RWPE1 (cell line): ENCODE measurements around the gene TBC1D4.

Experiments
- CTCF ChIA-PET: fragments of 350-600 bp; sonication (Branson Sonifier 250); formaldehyde crosslinking; extraction: SDS; loops from one replicate; lab custom pipeline; 2021; lab: Yijun Ruan, JAX
- POLR2A ChIA-PET: fragments of 400-600 bp; formaldehyde crosslinking; extraction: SDS; loops from one replicate; lab custom pipeline; 2020; ENCODE audit warnings: antibody characterized with exemption; ENCODE audit not compliant: low non-redundant PET; lab: Yijun Ruan, JAX
- DNase-seq: peaks from one replicate; pipeline ENCODE4 v3.0.0; 2012; ENCODE audit warnings: low spot score
- H3K27ac ChIP-seq: fragments of 450-650 bp; 2 replicates; pipeline ENCODE4 v1.5.1; 2017
- CTCF ChIP-seq: fragments of 450-650 bp; conservative IDR thresholded peaks from 2 replicates; pipeline ENCODE4 v1.5.1; 2017; ENCODE audit warnings: low read depth, mild to moderate bottlenecking

TBC1D4 gene

DNA sequence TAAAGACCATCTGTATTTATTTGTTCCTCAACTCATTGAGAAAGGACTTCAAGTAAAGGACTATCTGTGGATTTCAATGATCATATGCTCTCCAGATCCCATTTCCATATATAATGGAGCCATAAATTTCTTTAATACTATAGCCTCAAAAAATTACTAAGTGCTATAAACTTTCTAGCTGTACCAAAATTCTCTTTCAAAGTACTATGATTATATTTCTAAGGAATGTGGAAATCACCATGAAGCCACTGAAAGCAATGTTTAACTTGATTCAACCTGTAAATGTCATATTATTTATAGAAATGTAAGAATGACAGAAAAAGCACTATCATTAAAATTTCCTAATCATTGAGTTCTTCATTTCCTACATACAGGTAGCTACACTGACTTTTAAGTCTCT lies 20.7 kb downstream of the TBC1D4 start:
- ChIA-PET POLR2A (no interaction called here), CTCF (interaction anchor here (0.6 kb wide), 1 partner anchor 46 kb away, joined by 6 read pairs; no protein-coding TSS in a partner anchor)
- no peak overlapping the region for H3K27ac ChIP-seq
- TF ChIP-seq CTCF = no peak
- DNase-seq = no peak

- DNase-seq = no peak
- ChIA-PET CTCF (interaction anchor here (0.6 kb wide), 1 partner anchor 45 kb away, joined by 6 read pairs; no protein-coding TSS in a partner anchor), POLR2A (no interaction called here)
- no peak for TF ChIP-seq CTCF
- H3K27ac ChIP-seq = peak overlapping the region; percentile 54; the same call in 1 of the 2 replicates
Measured at GRCh38 chr13:75460644-75461043, 21.3 kb downstream of the TBC1D4 start.

- CTCF ChIA-PET = interaction anchor here (0.8 kb wide), 1 partner anchor 1849 kb away, joined by 3 read pairs; no protein-coding TSS in a partner anchor
- peak overlapping the region; percentile 82 for H3K27ac ChIP-seq
- TF ChIP-seq CTCF = no peak
- DNase-seq = no peak
- POLR2A ChIA-PET = no interaction called here
Measured at GRCh38 chr13:75458696-75459422, 23.1 kb downstream of the TBC1D4 start.

DNA sequence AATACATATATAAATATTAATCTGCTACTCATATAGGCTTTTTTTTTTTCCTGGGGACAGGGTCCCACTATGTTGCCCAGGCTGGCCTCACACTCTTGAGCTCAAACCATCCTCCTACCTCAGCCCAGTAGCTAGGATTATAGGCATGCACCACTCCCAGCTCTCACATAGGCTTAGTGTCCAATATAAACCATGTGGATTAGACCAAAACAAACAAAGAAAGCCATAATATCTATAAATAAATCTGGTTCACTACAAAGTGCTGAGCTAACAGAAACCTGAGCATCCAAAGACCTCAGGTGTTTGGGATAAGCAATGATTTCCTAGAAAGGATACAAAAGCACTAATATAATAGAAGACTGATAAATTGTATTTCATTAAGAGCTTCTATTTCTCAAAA lies 26.0 kb downstream of the TBC1D4 start:
- ChIA-PET POLR2A (no interaction called here), CTCF (interaction anchor here (0.5 to 1.2 kb wide), 3 partner anchors 13 to 98 kb away, joined by 3 to 4 read pairs (median 3); no protein-coding TSS in a partner anchor)
- no peak overlapping the region for H3K27ac ChIP-seq
- TF ChIP-seq CTCF = no peak
- no peak for DNase-seq

- H3K27ac ChIP-seq = peak overlapping the region; percentile 90; the same call in 1 of the 2 replicates
- POLR2A ChIA-PET = no interaction called here
- TF ChIP-seq CTCF = no peak
- CTCF ChIA-PET = interaction anchor here (0.6 to 0.7 kb wide), 2 partner anchors 81 to 100 kb away, joined by 3 to 5 read pairs; no protein-coding TSS in a partner anchor
- DNase-seq = peak; percentile 60
Measured at GRCh38 chr13:75454497-75454896, 27.5 kb downstream of the TBC1D4 start.

DNA sequence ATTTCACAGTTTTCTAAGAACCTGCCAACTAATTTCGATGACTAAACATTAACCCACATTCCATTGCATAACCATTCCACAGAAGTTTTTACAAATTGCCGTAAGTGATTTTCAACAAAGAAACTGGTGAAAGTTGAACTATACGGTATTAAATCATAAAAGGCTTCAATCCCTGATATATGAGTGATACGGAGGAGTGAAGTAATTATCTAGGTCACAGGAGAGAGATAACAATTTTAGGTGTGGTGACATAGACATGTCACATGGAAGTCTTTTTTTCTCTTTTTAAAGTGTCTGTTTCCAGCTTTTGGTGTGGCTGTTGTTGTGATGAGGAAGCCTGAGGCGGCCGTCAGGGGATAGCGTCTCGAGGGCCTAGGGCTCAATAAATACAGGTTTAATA lies 29.4 kb downstream of the TBC1D4 start:
- ChIA-PET POLR2A (no interaction called here), CTCF (interaction anchor here (0.6 kb wide), 1 partner anchor 81 kb away, joined by 3 read pairs; no protein-coding TSS in a partner anchor)
- H3K27ac ChIP-seq = no peak overlapping the region
- peak; percentile 39 for DNase-seq
- no peak for TF ChIP-seq CTCF
